HepG2 (cell line): ENCODE measurements around the gene ZPR1. TPM values are rescaled to one million over a fixed set of nuclear protein-coding genes. Genes with fewer than 3 reads are reported as not detected.
A peak's percentile ranks its signal among the peaks of the same experiment; 100 is the strongest.

ENCODE experiments used
- ATAC-seq: fragments of 200-7000 bp; cut with Tn5 transposase; 3 replicates; pipeline ENCODE4 v1.9.1; 2020; ENCODE audit warnings: mild to moderate bottlenecking, moderate library complexity
- BruUV-seq: library from RNA; stranded (reverse); fragments of 400-500 nt; replicated peaks from 2 replicates; lab custom pipeline; 2021; lab: Mats Ljungman, UMichigan
- CTCF ChIA-PET: fragments of 300-600 bp; formaldehyde crosslinking; extraction: SDS; loops from one replicate; lab custom pipeline; 2021; ENCODE audit warnings: low total read pairs, inconsistent platforms, low intra/inter-chr PET ratio; lab: Yijun Ruan, JAX
- POLR2A ChIA-PET: fragments of 350-600 bp; sonication (Branson Sonifier 250); formaldehyde crosslinking; loops from one replicate; lab custom pipeline; 2020; ENCODE audit warnings: antibody characterized with exemption, inconsistent platforms; lab: Yijun Ruan, JAX
- DNase-seq: peaks from one replicate; pipeline ENCODE4 v3.0.0-alpha.2; 2015; ENCODE audit warnings: low spot score
- FAIRE-seq: peaks from 3 replicates; lab custom pipeline; 2011; peaks lifted over from hg19 to GRCh38; lab: Jason Lieb, UNC
- H2AFZ ChIP-seq: one replicate; pipeline ENCODE4 v1.6.1; 2011; ENCODE audit warnings: low read length, inconsistent platforms
- H3K27ac ChIP-seq: fragments of 300-600 bp; 3 replicates; pipeline ENCODE4 v1.8.0; 2011; ENCODE audit warnings: mixed run types, mild to moderate bottlenecking, mixed read lengths, low read length, inconsistent platforms; ENCODE audit not compliant: insufficient read depth; ENCODE audit errors: extremely low read length
- H3K27me3 ChIP-seq, 2 experiments: fragments of 200-600 bp in 1 of 2; 2 replicates in 1 of 2; 3 replicates in 1 of 2; pipeline versions ENCODE4 v1.6.0 to v1.8.0; 2011; ENCODE audit warnings: low read length in 2 of 2, mild to moderate bottlenecking in 2 of 2, moderate library complexity in 2 of 2, inconsistent platforms in 1 of 2; ENCODE audit not compliant: insufficient read depth in 2 of 2, control insufficient read depth in 1 of 2
- H3K36me3 ChIP-seq, 2 experiments: fragments of 200-600 bp in 1 of 2; replicated peaks in 1 of 2; 2 replicates in 1 of 2; 3 replicates in 1 of 2; pipeline versions ENCODE4 v1.5.1 to v1.8.0; 2011; ENCODE audit warnings: low read length in 2 of 2, inconsistent platforms in 1 of 2; ENCODE audit not compliant: insufficient read depth in 2 of 2, control insufficient read depth in 1 of 2
- H3K4me1 ChIP-seq: 2 replicates; pipeline ENCODE4 v1.5.1; 2012; ENCODE audit warnings: low read length, inconsistent platforms; ENCODE audit not compliant: insufficient read depth
- H3K4me2 ChIP-seq: 2 replicates; pipeline ENCODE4 v1.6.0; 2011; ENCODE audit warnings: low read depth, low read length, inconsistent platforms
- H3K4me3 ChIP-seq, 3 experiments: fragments of 200-600 bp in 1 of 3; sonication (generic), shearing (Covaris generic) in 1 of 3; replicated peaks in 1 of 3; 2 replicates each; pipeline ENCODE4 v1.5.1; 2011 to 2016; ENCODE audit warnings: low read length in 3 of 3, inconsistent platforms in 2 of 3, low read depth in 2 of 3, mild to moderate bottlenecking in 2 of 3, control low read depth in 1 of 3, mixed read lengths in 1 of 3; ENCODE audit not compliant: insufficient read depth in 1 of 3
- H3K79me2 ChIP-seq: one replicate; pipeline ENCODE4 v1.6.1; 2011; ENCODE audit warnings: low read length, inconsistent platforms; ENCODE audit not compliant: insufficient read depth
- H3K9ac ChIP-seq: 2 replicates; pipeline ENCODE4 v1.6.0; 2011; ENCODE audit warnings: mild to moderate bottlenecking, low read depth, low read length, inconsistent platforms; ENCODE audit not compliant: insufficient read depth
- H3K9me3 ChIP-seq: 2 replicates; pipeline ENCODE4 v1.5.1; 2012; ENCODE audit warnings: mild to moderate bottlenecking, low read length
- H4K20me1 ChIP-seq: 2 replicates; pipeline ENCODE4 v1.6.0; 2011; ENCODE audit warnings: inconsistent platforms, mild to moderate bottlenecking, low read length, moderate library complexity; ENCODE audit not compliant: insufficient read depth
- ATM ChIP-seq: fragments of 450-650 bp; IDR thresholded peaks from 2 replicates; pipeline ENCODE4 v1.7.1; 2017; ENCODE audit warnings: mild to moderate bottlenecking, borderline replicate concordance
- GABPA ChIP-seq, 2 experiments: IDR thresholded peaks; 2 replicates each; pipeline ENCODE4 v1.6.1; 2011 to 2016; ENCODE audit warnings: low read depth in 2 of 2, low read length in 1 of 2, missing biosample characterization in 1 of 2, missing genetic modification characterization in 1 of 2
- GPN1 ChIP-seq: sonication (generic); formaldehyde crosslinking; IDR thresholded peaks from 2 replicates; pipeline ENCODE4 v1.5.1; 2020; ENCODE audit warnings: missing genetic modification reagents, borderline replicate concordance
- KLF13 ChIP-seq: sonication (generic); formaldehyde crosslinking; IDR thresholded peaks from 2 replicates; pipeline ENCODE4 v1.4.0; 2020; ENCODE audit warnings: mild to moderate bottlenecking, missing genetic modification reagents
- MAX ChIP-seq: IDR thresholded peaks from 2 replicates; pipeline ENCODE4 v1.6.1; 2012; ENCODE audit warnings: inconsistent platforms
- RFX3 ChIP-seq: IDR thresholded peaks from 2 replicates; pipeline ENCODE4 v1.6.1; 2016; ENCODE audit warnings: missing biosample characterization, missing genetic modification reagents
- SRY ChIP-seq: sonication (generic); formaldehyde crosslinking; IDR thresholded peaks from 2 replicates; pipeline ENCODE4 v1.8.0; 2022; ENCODE audit warnings: mild to moderate bottlenecking, missing genetic modification reagents
- ZNF431 ChIP-seq: sonication (generic); formaldehyde crosslinking; IDR thresholded peaks from 2 replicates; pipeline ENCODE4 v1.9.0; 2022; ENCODE audit warnings: missing genetic modification reagents, low read depth, mild to moderate bottlenecking, borderline replicate concordance
- ZNF496 ChIP-seq: sonication (generic); formaldehyde crosslinking; IDR thresholded peaks from 2 replicates; pipeline ENCODE4 v1.8.1; 2023; ENCODE audit warnings: mild to moderate bottlenecking, moderate library complexity, missing genetic modification reagents; ENCODE audit not compliant: insufficient replicate concordance
- ZNF687 ChIP-seq: sonication (generic); formaldehyde crosslinking; IDR thresholded peaks from 2 replicates; pipeline ENCODE4 v1.5.1; 2020; ENCODE audit warnings: mild to moderate bottlenecking, missing genetic modification reagents, moderate library complexity
- ZNF703 ChIP-seq: sonication (generic); formaldehyde crosslinking; IDR thresholded peaks from 2 replicates; pipeline ENCODE4 v1.5.1; 2020; ENCODE audit warnings: missing genetic modification reagents, mild to moderate bottlenecking, moderate library complexity, borderline replicate concordance
- ZNF883 ChIP-seq: sonication (generic); formaldehyde crosslinking; IDR thresholded peaks from 2 replicates; pipeline ENCODE4 v1.5.1; 2020; ENCODE audit warnings: mild to moderate bottlenecking, missing genetic modification reagents; ENCODE audit errors: not compliant biosample characterization
- ZNF891 ChIP-seq: sonication (generic); formaldehyde crosslinking; IDR thresholded peaks from 2 replicates; pipeline ENCODE4 v1.5.0; 2020; ENCODE audit warnings: mild to moderate bottlenecking, missing genetic modification reagents
- WGBS: methylation state at CpG from one replicate; pipeline ENCODE4 v1.1.6; 2017; ENCODE audit warnings: low lambda C conversion rate; 5-methylcytosine and 5-hydroxymethylcytosine counted together
- in situ Hi-C: cut with HindIII; loops from 2 replicates; pipeline ENCODE4 v1.10.0; 2017; ENCODE audit warnings: low pct_unique_long_range_greater_than_20kb; ENCODE audit not compliant: extremely low pct_ligation_motif_present
- intact Hi-C: fragments of 100-400 bp; cut with micrococcal nuclease; formaldehyde crosslinking; loops from one replicate; pipeline ENCODE4 v1.10.0; 2022; ENCODE audit not compliant: unreplicated experiment
- polyA plus RNA-seq, 8 experiments: library from polyadenylated mRNA; depleted of rRNA in 3 of 8; stranded (reverse) in 7 of 8; unstranded in 1 of 8; fragments of >200 nt; fragmentation: Illumina TruSeq in 4 of 8; extraction: Trizol in 4 of 8; gene quantifications; 2 replicates each; pipeline versions ENCODE4 v1.2.1 to v1.2.3, GENCODE V29; 2011 to 2016; ENCODE audit warnings: low read depth in 4 of 8, missing spikeins in 1 of 8, mixed read lengths in 1 of 8; ENCODE audit not compliant: insufficient read depth in 1 of 8
- total RNA-seq, 5 experiments: library from RNA; depleted of rRNA; stranded (reverse); fragments of >200 nt; fragmentation: Illumina TruSeq; extraction: Trizol; gene quantifications; 2 replicates each; pipeline ENCODE4 v1.2.3, GENCODE V29; 2016; ENCODE audit warnings: low read depth in 1 of 5
- TF ChIP-seq, protein P1 (sequence below): IDR thresholded peaks from 2 replicates; pipeline ENCODE4 v1.4.0; 2020; ENCODE audit warnings: mild to moderate bottlenecking, missing genetic modification reagents
- TF ChIP-seq, protein P2 (sequence below): sonication (generic); formaldehyde crosslinking; IDR thresholded peaks from 2 replicates; pipeline ENCODE4 v1.4.0; 2020; ENCODE audit warnings: missing genetic modification reagents

ZPR1 gene
- total and polyA plus RNA-seq, 2 of the 13 experiments (the other 11 are each of a cell fraction or from before 2014, with no cell fraction given), result 40.0 to 79.3 TPM

DNA sequence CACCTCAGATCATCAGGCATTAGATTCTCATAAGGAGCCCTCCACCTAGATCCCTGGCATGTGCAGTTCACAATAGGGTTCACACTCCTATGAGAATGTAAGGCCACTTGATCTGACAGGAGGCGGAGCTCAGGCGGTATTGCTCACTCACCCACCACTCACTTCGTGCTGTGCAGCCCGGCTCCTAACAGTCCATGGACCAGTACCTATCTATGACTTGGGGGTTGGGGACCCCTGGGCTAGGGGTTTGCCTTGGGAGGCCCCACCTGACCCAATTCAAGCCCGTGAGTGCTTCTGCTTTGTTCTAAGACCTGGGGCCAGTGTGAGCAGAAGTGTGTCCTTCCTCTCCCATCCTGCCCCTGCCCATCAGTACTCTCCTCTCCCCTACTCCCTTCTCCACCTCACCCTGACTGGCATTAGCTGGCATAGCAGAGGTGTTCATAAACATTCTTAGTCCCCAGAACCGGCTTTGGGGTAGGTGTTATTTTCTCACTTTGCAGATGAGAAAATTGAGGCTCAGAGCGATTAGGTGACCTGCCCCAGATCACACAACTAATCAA lies 44.0 kb upstream of the ZPR1 start:
- Histone ChIP-seq H3K4me1 (peaks cover 93% of the 10 kb centered on the region), H3K36me3 (no peaks in the 10 kb centered on the region; a peak in 2 of 5 replicates), H3K4me3 (peak overlapping the region in 1 of 3 experiments; percentile 62; a peak in 2 of 6 replicates), H3K27ac (peak overlapping the region; percentile 99), H3K27me3 (no peaks in the 10 kb centered on the region), H3K79me2 (peaks cover 46% of the 10 kb centered on the region), H4K20me1 (peaks cover 9% of the 10 kb centered on the region; the same call in 1 of the 2 replicates), H2AFZ (no peak overlapping the region), H3K9ac (peak overlapping the region; percentile 64), H3K4me2 (peak overlapping the region; percentile 79), H3K9me3 (no peaks in the 10 kb centered on the region)
- POLR2A ChIA-PET, result interaction anchor here (0.6 to 18.4 kb wide), 11 partner anchors 8 to 313 kb away, joined by 3 to 1365 read pairs (median 4); partner anchors contain the start of genes APOA5, BUD13 and ZPR1
- BruUV-seq, result no TSS peak
- no peak for FAIRE-seq
- intact Hi-C loops (no loop called here), in situ Hi-C loops (no loop called here)
- CTCF ChIA-PET, result interaction anchor here (1.1 kb wide), 2 partner anchors 40 to 41 kb away, joined by 3 read pairs; partner anchors contain the start of gene APOA5
- ATAC-seq, result peak; percentile 0; the same call in 1 of the 3 replicates
- no peak for DNase-seq
- 22% methylated on average over 7 of the region's 7 CpGs for WGBS
- TF ChIP-seq ZNF883 (CRISPR knock-in tag) (peak; percentile 10), ZNF496 (CRISPR knock-in tag) (no peak), ATM (no peak), GPN1 (no peak), ZNF687 (CRISPR knock-in tag) (peak; percentile 55; the same call in 1 of the 2 replicates), SRY (CRISPR knock-in tag) (no peak), GABPA (IDR thresholded peaks at IDR 0.05; ENCODE audit: low read depth, low read length) (no peak), GABPA (CRISPR knock-in tag; IDR thresholded peaks at IDR 0.05; ENCODE audit: low read depth) (no peak), KLF13 (CRISPR knock-in tag) (no peak), ZNF431 (CRISPR knock-in tag) (no peak), RFX3 (CRISPR knock-in tag) (no peak), ZNF703 (CRISPR knock-in tag) (0 out of 2 replicates have a peak, but pooled peaks have one; percentile 3), ZNF891 (no peak), MAX (no peak)
- TF ChIP-seq, protein P1, sequence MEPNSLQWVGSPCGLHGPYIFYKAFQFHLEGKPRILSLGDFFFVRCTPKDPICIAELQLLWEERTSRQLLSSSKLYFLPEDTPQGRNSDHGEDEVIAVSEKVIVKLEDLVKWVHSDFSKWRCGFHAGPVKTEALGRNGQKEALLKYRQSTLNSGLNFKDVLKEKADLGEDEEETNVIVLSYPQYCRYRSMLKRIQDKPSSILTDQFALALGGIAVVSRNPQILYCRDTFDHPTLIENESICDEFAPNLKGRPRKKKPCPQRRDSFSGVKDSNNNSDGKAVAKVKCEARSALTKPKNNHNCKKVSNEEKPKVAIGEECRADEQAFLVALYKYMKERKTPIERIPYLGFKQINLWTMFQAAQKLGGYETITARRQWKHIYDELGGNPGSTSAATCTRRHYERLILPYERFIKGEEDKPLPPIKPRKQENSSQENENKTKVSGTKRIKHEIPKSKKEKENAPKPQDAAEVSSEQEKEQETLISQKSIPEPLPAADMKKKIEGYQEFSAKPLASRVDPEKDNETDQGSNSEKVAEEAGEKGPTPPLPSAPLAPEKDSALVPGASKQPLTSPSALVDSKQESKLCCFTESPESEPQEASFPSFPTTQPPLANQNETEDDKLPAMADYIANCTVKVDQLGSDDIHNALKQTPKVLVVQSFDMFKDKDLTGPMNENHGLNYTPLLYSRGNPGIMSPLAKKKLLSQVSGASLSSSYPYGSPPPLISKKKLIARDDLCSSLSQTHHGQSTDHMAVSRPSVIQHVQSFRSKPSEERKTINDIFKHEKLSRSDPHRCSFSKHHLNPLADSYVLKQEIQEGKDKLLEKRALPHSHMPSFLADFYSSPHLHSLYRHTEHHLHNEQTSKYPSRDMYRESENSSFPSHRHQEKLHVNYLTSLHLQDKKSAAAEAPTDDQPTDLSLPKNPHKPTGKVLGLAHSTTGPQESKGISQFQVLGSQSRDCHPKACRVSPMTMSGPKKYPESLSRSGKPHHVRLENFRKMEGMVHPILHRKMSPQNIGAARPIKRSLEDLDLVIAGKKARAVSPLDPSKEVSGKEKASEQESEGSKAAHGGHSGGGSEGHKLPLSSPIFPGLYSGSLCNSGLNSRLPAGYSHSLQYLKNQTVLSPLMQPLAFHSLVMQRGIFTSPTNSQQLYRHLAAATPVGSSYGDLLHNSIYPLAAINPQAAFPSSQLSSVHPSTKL (CRISPR knock-in tag), result no peak
- TF ChIP-seq, protein P2, sequence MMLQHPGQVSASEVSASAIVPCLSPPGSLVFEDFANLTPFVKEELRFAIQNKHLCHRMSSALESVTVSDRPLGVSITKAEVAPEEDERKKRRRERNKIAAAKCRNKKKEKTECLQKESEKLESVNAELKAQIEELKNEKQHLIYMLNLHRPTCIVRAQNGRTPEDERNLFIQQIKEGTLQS (CRISPR knock-in tag), result no peak
